GM21381 (cell line): ENCODE results near the gene MDGA2.
"Not testable (repeated sequence)": the region's sequence is repeated elsewhere in the genome, so short reads cannot be mapped to it uniquely, and the experiment has no call there.

Experiments
- ATAC-seq: cut with Tn5 transposase; IDR thresholded peaks from one replicate; pipeline ENCODE4 v1.9.1; 2021; ENCODE audit warnings: mild to moderate bottlenecking, moderate library complexity; ENCODE audit not compliant: unreplicated experiment

Gene MDGA2

GRCh38 chr14:47624126-47624525, 51.3 kb downstream of the MDGA2 start:
- ATAC-seq = not testable (repeated sequence)

DNA sequence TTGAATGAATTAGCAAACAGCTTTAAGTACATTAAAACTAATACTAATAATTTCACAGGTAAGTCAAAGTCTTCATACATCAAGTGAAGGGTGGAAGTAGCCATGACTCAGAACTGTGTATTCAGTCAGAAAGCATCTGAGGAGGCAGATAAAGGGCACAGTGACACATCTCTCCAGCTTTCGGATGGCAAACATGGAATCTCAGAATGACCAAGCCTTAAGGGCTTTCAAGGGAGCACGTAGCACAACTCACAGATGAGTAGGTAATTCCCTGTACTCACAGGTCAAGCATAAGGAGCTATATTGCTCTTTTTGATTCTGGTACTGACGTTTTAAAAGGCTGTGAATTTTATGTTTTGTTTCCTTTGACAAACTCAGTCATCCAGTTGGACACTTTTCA, 56.0 kb downstream of the MDGA2 start:
- ATAC-seq = no peak

DNA sequence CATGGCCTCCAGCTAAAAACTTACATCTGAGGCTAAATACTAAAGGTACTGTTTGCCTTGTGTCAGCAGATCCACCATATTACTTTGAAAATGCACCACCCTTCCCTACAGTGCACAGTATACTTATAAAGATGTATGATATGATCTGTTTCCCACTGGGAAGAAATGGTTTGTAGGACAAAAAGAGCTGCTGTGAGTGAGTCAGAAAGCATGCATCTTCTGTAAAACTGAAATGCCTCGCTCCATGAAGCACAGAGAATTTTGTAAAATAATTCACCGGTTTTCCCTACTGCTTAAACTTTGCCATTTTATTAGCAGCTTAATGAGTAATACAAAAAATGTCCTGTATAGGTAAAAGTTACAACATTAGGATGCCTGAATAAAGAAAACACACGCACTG, 68.8 kb downstream of the MDGA2 start:
- ATAC-seq = no peak

DNA sequence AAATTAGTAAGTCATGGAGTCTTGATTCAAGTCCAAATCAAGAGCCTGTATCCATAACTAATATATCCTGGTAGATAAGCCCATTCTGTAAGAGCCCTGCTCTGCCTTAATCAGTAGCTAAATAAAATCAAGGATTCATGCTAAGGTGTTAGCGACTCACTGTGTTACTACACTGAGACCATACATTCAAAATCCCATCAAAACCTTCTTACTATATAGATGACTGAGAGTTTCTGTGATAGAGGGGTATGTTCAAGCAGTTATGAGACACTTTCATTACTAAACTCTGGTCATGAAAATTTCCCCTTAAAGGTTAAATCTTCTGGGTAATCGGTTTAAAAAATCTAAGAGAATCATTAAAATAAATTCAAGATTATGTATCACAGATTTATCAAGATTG, 78.5 kb downstream of the MDGA2 start:
- ATAC-seq = no peak

- ATAC-seq = peak; percentile 71
These were observed 79.2 kb downstream of the MDGA2 start for GRCh38 chr14:47596232-47596631.

GRCh38 chr14:47595552-47595951, 79.9 kb downstream of the MDGA2 start:
- ATAC-seq = no peak

- ATAC-seq = no peak
These were observed 84.5 kb downstream of the MDGA2 start for GRCh38 chr14:47590767-47591495.

- ATAC-seq = no peak
These were observed 90.0 kb downstream of the MDGA2 start for GRCh38 chr14:47585447-47585846.

GRCh38 chr14:47567273-47567672, 108.1 kb downstream of the MDGA2 start:
- no peak for ATAC-seq

DNA sequence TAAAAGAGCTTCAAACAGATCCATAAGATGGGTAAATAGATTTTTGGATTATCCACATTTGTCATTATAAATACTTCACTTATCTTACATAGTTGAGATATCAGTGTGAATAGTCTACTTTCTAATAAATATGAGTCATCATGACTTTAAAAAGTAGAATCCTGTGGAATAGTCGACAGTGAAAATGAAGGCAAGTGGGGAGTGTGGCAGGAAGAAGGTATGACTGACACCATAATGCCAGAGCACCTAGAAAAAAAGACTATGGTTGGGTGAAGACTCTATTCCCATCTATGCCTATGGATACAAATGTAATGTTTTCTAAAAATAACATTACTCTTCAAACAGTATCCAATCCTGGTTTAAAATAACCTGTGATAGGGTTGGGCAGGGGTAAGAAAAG, 117.5 kb downstream of the MDGA2 start:
- ATAC-seq = no peak

GRCh38 chr14:47555333-47555732, 120.1 kb downstream of the MDGA2 start:
- no peak for ATAC-seq

GRCh38 chr14:47549886-47550285, 125.5 kb downstream of the MDGA2 start:
- ATAC-seq = no peak

- no peak for ATAC-seq
These were observed 131.9 kb downstream of the MDGA2 start for GRCh38 chr14:47543459-47543858.

DNA sequence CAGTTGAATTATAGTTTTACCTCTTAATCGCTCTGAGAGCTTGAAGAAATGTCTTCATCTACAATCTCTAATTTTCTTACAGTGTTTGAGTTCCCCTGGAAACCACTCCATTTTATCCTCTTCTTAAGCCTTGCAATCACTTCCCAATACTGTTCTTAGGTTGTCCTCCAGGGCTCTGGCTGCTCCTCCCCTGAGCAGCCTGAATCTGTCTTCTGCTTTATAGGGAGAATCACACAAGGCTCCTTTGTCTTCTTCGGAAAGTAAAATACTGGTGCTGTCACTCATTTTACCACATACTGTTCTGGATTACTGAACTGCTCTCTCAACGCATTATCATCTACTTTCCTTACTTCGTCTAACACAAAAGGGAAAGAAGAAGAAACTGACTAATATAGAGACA, 133.7 kb downstream of the MDGA2 start:
- no peak for ATAC-seq

GRCh38 chr14:47539031-47539461, 136.4 kb downstream of the MDGA2 start:
- ATAC-seq = no peak

- no peak for ATAC-seq
These were observed 139.1 kb downstream of the MDGA2 start for GRCh38 chr14:47536341-47536740.

DNA sequence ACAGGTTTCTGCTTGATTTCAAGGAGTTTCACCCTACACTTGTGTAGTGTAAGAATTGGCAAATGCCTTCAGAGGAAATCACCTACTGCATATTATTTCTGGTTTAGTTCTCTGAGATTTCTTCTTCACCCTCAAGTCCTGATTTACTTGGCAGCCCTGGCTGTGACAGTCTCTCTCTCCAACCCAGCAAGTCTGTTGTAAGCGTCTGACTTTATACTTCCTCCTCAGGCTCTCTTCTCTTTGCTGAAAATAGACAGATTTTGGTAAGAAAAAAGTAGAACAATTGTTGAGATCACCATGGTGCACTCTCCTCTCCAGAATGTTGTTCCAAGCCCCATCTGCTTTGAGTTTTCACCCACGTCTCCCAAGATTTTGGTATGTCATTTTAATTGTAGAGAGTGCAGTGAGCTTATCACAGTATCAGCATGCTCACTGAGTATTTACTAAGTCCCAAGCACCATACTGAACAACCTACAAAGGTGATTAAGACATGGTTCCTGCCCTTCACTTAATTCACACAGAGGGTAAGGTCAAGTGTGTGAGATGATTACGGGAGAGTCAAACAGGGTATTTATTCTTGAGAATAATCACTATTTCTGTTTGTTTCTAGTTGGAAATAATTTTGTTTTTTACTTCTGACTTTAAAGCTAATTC, 148.7 kb downstream of the MDGA2 start:
- ATAC-seq = no peak

GRCh38 chr14:47524524-47524923, 150.9 kb downstream of the MDGA2 start:
- ATAC-seq = no peak

DNA sequence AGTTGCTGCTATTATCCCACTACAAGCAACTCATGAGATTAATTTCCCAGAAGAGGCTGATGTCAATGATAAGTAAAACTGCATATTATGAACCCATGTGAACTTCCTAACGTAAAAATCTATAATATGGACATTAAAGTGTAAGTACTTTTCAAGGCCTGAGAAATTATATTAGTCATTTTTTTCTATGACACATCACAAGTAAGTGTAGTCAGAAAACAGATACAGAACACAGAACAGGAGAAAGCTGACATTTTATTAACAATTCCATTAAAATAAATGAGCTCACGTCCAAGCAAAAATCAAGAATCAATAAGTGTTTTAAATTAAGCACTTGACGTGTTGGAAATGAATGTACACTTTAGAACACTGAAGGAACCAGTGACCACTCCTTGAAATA, 155.0 kb downstream of the MDGA2 start:
- ATAC-seq = no peak

DNA sequence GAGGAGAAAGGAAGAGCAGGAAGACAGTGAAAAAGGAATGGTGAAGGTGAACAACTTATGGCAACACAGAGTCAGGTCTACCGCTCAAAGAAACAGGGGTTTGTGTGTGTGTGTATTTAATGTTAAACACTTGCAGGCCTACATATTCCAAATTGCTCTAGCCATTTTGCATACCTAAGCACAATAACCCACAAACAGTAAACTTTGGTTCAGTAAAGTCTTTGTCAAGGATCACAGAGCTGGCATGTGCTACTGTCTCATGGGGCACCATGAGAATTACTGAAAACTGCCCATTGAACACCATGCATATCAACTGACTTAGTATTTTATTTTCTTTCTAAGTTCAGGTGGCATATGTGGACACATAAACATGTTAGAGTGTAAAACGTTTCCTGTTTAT, 163.6 kb downstream of the MDGA2 start:
- ATAC-seq = no peak

DNA sequence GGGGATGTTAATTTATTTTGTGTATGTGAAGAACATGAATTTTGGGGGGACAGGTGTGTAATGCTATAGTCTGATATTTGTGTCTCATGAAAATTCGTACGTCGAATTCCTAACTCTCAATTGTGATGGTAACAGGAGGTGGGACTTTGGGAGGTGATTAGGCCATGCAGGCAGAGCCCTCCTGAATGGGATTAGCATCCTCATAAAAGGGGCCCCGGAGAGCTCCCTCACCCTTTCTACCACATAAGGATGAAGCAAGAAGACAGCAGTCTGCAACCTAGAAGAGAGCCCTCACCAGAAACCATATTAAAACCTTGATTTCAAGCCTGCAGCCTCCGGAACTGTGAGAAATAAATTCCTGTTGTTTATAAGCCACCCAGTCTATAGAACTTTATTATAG, 165.4 kb downstream of the MDGA2 start:
- ATAC-seq = no peak

- ATAC-seq = no peak
These were observed 167.5 kb downstream of the MDGA2 start for GRCh38 chr14:47507861-47508260.

DNA sequence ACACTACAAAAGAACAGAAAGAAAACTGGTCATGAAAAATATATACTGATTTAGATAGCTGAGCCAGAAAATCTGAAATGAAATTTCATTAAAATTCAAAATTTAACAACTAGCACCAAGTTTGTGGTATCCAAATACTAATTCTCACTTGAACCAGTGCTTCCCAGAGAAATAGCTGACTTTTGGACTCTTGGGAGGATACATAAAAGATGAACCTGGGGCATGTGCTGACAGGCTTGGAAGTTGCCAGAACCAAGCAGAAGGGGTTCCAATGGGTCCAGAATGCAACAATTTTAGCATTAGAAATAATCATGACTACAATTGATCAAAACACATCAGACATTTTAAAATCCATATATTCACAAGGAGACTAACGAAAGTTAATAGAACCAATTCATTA, 175.0 kb downstream of the MDGA2 start:
- no peak for ATAC-seq
